HEK293T (cell line): ENCODE results near the gene STXBP4.

ENCODE experiments used
- CTCF ChIA-PET: fragments of 350-600 bp; formaldehyde crosslinking; extraction: SDS; loops from one replicate; lab custom pipeline; 2021; ENCODE audit warnings: antibody characterized with exemption, inconsistent platforms; lab: Yijun Ruan, JAX
- POLR2A ChIA-PET: fragments of 350-600 bp; formaldehyde crosslinking; extraction: SDS; loops from one replicate; lab custom pipeline; 2020; ENCODE audit warnings: antibody characterized with exemption, inconsistent platforms; lab: Yijun Ruan, JAX
- DNase-seq: peaks from one replicate; pipeline ENCODE4 v3.0.0; 2012; ENCODE audit warnings: mixed read lengths; ENCODE audit errors: extremely low spot score
- ARNT ChIP-seq: fragments of 450-650 bp; IDR thresholded peaks from 2 replicates; pipeline ENCODE4 v1.6.1; 2017; ENCODE audit warnings: mild to moderate bottlenecking
- BHLHE40 ChIP-seq: fragments of 450-650 bp; IDR thresholded peaks from 2 replicates; pipeline ENCODE4 v1.6.1; 2016; ENCODE audit warnings: mild to moderate bottlenecking, moderate library complexity, borderline replicate concordance
- CTBP1 ChIP-seq: fragments of 450-650 bp; IDR thresholded peaks from 2 replicates; pipeline ENCODE4 v1.6.1; 2016; ENCODE audit warnings: borderline replicate concordance
- ELF4 ChIP-seq: fragments of 450-650 bp; IDR thresholded peaks from 2 replicates; pipeline ENCODE4 v1.6.1; 2017; ENCODE audit warnings: antibody characterized with exemption
- FOXA1 ChIP-seq: fragments of 450-650 bp; IDR thresholded peaks from 2 replicates; pipeline ENCODE4 v1.6.1; 2016; ENCODE audit warnings: mild to moderate bottlenecking
- FOXK2 ChIP-seq: fragments of 450-650 bp; IDR thresholded peaks from 2 replicates; pipeline ENCODE4 v1.6.1; 2016; ENCODE audit warnings: mild to moderate bottlenecking
- FOXM1 ChIP-seq: fragments of 450-650 bp; IDR thresholded peaks from 2 replicates; pipeline ENCODE4 v1.6.1; 2017; ENCODE audit warnings: mild to moderate bottlenecking, borderline replicate concordance
- HDGF ChIP-seq: fragments of 450-650 bp; IDR thresholded peaks from 2 replicates; pipeline ENCODE4 v1.6.1; 2017; ENCODE audit warnings: antibody characterized with exemption, borderline replicate concordance
- L3MBTL2 ChIP-seq: fragments of 450-650 bp; conservative IDR thresholded peaks from 2 replicates; pipeline ENCODE4 v1.6.1; 2016; ENCODE audit warnings: mild to moderate bottlenecking
- LEF1 ChIP-seq: fragments of 450-650 bp; IDR thresholded peaks from 2 replicates; pipeline ENCODE4 v1.6.1; 2017; ENCODE audit warnings: mild to moderate bottlenecking, borderline replicate concordance
- NFRKB ChIP-seq: fragments of 450-650 bp; IDR thresholded peaks from 2 replicates; pipeline ENCODE4 v1.6.1; 2016; ENCODE audit warnings: mild to moderate bottlenecking, moderate library complexity
- PKNOX1 ChIP-seq: fragments of 450-650 bp; IDR thresholded peaks from 2 replicates; pipeline ENCODE4 v1.6.1; 2016
- SP1 ChIP-seq: fragments of 450-650 bp; IDR thresholded peaks from 2 replicates; pipeline ENCODE4 v1.6.1; 2017
- SUZ12 ChIP-seq: fragments of 450-650 bp; IDR thresholded peaks from 2 replicates; pipeline ENCODE4 v1.6.1; 2016; ENCODE audit warnings: mild to moderate bottlenecking
- TARDBP ChIP-seq: fragments of 450-650 bp; IDR thresholded peaks from 2 replicates; pipeline ENCODE4 v1.6.1; 2016
- ZNF384 ChIP-seq: fragments of 450-650 bp; IDR thresholded peaks from 2 replicates; pipeline ENCODE4 v1.6.1; 2016

Gene STXBP4

GRCh38 chr17:54972406-54973138, 4.0 kb downstream of the STXBP4 start:
- ChIA-PET CTCF (interaction anchor here (0.6 kb wide), 1 partner anchor 21 kb away, joined by 3 read pairs; no protein-coding TSS in a partner anchor), POLR2A (no interaction called here)
- no peak for TF ChIP-seq L3MBTL2
- no peak for TF ChIP-seq FOXA1
- no peak for TF ChIP-seq CTBP1
- TF ChIP-seq FOXK2 = no peak
- TF ChIP-seq FOXM1 = no peak
- TF ChIP-seq ELF4 = no peak
- no peak for TF ChIP-seq ZNF384
- TF ChIP-seq HDGF = no peak
- no peak for DNase-seq

GRCh38 chr17:54974759-54975158, 6.2 kb downstream of the STXBP4 start:
- DNase-seq = no peak
- TF ChIP-seq HDGF (no peak), NFRKB (no peak), CTBP1 (no peak), FOXK2 (no peak), ELF4 (no peak), FOXM1 (no peak), BHLHE40 (no peak), SUZ12 (no peak), ARNT (no peak), TARDBP (no peak)
- ChIA-PET POLR2A (no interaction called here), CTCF (interaction anchor here (1.1 to 1.3 kb wide), 2 partner anchors 18 to 31 kb away, joined by 3 read pairs; no protein-coding TSS in a partner anchor)

GRCh38 chr17:54976316-54976715, 7.8 kb downstream of the STXBP4 start:
- no peak for DNase-seq
- no peak for TF ChIP-seq BHLHE40
- no peak for TF ChIP-seq HDGF
- TF ChIP-seq FOXM1 = no peak
- TF ChIP-seq FOXK2 = no peak
- no peak for TF ChIP-seq CTBP1
- TF ChIP-seq TARDBP = no peak
- TF ChIP-seq PKNOX1 = no peak
- no peak for TF ChIP-seq L3MBTL2
- TF ChIP-seq ZNF384 = no peak
- CTCF ChIA-PET = no interaction called here
- POLR2A ChIA-PET = no interaction called here

GRCh38 chr17:54977744-54978143, 9.2 kb downstream of the STXBP4 start:
- ChIA-PET CTCF (no interaction called here), POLR2A (interaction anchor here (0.6 kb wide), 1 partner anchor 8 kb away, joined by 3 read pairs; no protein-coding TSS in a partner anchor)
- DNase-seq = no peak
- TF ChIP-seq NFRKB (no peak), PKNOX1 (no peak), ARNT (no peak), SP1 (no peak), SUZ12 (no peak)

- DNase-seq = no peak
- TF ChIP-seq NFRKB = no peak
- peak; percentile 69 for TF ChIP-seq PKNOX1
- ChIA-PET POLR2A (no interaction called here), CTCF (interaction anchor here (0.8 kb wide), 1 partner anchor 14 kb away, joined by 7 read pairs; no protein-coding TSS in a partner anchor)
Measured at GRCh38 chr17:54979657-54980056, 11.1 kb downstream of the STXBP4 start.

- DNase-seq = no peak
- TF ChIP-seq TARDBP = no peak
- TF ChIP-seq ZNF384 = no peak
- TF ChIP-seq PKNOX1 = no peak
- TF ChIP-seq FOXA1 = no peak
- CTCF ChIA-PET = no interaction called here
- POLR2A ChIA-PET = no interaction called here
Measured at GRCh38 chr17:54980375-54980774, 11.8 kb downstream of the STXBP4 start.

GRCh38 chr17:54982399-54982798, 13.8 kb downstream of the STXBP4 start:
- ChIA-PET POLR2A (no interaction called here), CTCF (no interaction called here)
- TF ChIP-seq FOXK2 (no peak), LEF1 (no peak), PKNOX1 (no peak), SP1 (no peak), NFRKB (no peak), ZNF384 (no peak), CTBP1 (no peak), FOXM1 (no peak), TARDBP (no peak)
- DNase-seq = no peak
